GM11168 (cell line): ENCODE measurements around the gene SECISBP2L.

ENCODE experiments used
- in situ Hi-C: fragments of 300-500 bp; cut with MboI; formaldehyde crosslinking; loops from one replicate; pipeline ENCODE4 v1.12.0; 2022; ENCODE audit warnings: low sequenced_read_pairs; ENCODE audit not compliant: unreplicated experiment

The SECISBP2L gene

GRCh38 chr15:49059491-49059890 lies 13.2 kb upstream of the SECISBP2L start:
- in situ Hi-C loops: no loop called here

DNA sequence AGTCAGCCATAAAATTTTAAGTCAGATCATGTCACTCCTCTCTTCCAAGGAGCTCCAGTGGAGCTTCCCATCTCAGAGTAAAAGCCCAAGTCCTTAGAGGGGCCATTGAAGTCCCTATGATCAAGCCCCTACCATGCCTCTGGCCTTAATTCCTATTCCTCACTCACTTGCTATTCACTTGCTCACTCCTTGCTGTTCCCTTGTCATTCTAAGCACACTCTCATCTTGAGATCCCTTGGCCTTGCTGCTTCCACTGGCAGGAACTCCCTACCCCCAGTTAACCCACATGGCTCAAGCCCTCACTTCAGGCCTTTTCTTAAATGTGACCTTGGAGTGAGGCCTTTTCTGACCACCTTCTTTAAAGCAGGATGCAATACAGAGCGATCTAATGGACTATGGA lies 12.3 kb upstream of the SECISBP2L start:
- in situ Hi-C loops: no loop called here

GRCh38 chr15:49055630-49056029 lies 9.4 kb upstream of the SECISBP2L start:
- in situ Hi-C loops: no loop called here

- in situ Hi-C loops: no loop called here
Measured at GRCh38 chr15:49052662-49053061, 6.4 kb upstream of the SECISBP2L start.

DNA sequence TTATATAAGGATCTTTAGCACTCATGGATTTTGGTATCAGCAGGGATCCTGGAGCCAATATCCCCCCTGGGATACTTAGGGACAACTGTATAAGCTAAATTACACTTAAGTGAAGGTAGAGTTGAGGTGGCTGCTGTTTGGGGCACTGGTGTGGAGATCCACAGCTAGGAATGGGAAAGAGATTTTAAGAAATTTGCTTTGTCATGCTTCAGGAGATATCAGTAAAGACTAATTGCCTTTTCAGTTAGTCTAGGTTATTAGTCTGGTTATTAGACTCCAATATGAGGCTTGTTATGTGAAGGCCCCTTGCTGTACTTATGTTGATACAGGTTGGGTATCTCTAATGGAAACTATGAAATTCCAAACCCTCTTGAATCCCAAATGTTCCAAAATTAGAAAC lies 1.2 kb upstream of the SECISBP2L start:
- in situ Hi-C loops: no loop called here

DNA sequence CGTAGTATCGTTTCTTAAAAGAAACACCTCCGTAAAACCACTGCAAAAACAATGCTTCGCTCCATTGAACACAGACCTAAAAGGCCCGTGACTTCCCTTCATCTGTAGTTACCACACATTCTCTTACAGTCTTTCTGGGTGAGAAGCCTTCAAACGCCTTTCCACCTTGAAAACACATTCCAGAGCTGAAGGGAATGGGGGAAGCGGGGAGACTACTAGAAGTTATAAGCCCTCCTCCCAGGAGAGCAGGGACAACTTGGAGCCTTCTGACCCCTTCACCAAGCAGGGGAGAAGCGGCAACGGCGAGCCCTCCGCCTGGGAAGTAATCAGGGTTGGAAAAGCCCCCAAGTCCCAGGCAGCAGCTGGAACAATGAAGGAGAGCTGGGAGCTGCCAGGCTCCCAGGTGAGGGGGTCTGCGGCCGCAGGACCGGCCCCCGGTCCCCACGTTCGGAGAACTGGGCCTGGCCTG lies 461 bp downstream of the SECISBP2L start:
- in situ Hi-C loops: no loop called here

DNA sequence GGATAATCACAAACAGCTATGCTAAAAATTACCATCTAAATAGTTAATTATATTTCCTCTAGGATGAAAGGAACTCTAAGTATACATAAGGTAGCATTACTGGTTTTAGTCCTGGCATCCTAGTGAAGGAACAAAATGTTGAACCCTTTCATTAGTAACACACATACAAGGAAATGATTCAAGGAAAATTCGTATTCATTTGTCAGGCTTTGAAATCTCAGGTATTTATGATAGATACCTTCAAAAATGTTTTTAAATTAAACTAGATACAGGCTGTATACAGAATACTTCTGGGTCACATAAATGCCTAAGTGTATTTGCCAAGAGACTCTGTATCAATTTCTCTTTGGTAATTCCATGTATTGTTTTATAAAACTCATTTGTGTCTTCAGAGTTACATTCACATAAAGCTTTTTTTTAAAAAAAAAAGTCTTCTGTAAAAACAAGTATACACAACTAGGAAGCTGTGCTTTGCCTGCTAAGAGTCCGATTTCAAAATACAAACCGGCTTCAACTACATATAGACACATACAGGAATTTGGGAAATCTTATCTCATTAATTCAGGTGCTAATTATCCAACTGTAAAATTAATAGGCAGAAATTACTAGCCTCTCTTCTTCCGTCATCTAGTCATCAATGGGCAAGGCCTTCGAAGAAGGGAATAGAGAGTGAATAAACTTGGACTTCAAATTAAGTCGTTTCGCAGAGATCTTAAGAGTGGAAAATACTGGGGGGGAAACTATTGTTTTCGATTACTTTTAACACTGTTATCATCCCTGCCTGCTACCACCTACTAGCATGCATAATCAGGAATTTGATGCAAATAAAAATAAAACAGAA lies 1.3 kb downstream of the SECISBP2L start:
- in situ Hi-C loops: no loop called here

GRCh38 chr15:49044002-49044401 lies 2.2 kb downstream of the SECISBP2L start:
- in situ Hi-C loops: no loop called here

GRCh38 chr15:49042165-49042564 lies 4.1 kb downstream of the SECISBP2L start:
- in situ Hi-C loops: no loop called here

DNA sequence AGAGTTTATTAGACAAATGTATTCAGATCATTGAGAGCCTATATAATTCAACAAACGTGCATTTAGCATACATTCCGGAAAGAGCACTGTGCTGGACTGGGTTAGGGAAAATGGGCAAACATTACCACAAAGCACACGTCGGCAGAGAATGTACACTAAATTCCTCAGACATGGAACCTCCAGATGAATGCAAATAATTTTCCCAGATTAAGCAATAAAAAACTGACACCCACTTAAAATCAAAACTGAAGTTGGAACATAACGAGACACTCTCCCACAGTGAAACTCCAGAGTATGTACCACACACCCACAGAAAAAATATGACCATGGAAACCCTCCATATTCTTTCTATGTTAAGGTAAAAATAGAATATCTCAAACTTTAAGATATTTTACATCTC lies 4.8 kb downstream of the SECISBP2L start:
- in situ Hi-C loops: no loop called here

GRCh38 chr15:49040151-49040550 lies 6.1 kb downstream of the SECISBP2L start:
- in situ Hi-C loops: no loop called here

- in situ Hi-C loops: no loop called here
Measured at GRCh38 chr15:49038382-49038781, 7.9 kb downstream of the SECISBP2L start.

- in situ Hi-C loops: no loop called here
Measured at GRCh38 chr15:49037546-49037940, 8.7 kb downstream of the SECISBP2L start.

DNA sequence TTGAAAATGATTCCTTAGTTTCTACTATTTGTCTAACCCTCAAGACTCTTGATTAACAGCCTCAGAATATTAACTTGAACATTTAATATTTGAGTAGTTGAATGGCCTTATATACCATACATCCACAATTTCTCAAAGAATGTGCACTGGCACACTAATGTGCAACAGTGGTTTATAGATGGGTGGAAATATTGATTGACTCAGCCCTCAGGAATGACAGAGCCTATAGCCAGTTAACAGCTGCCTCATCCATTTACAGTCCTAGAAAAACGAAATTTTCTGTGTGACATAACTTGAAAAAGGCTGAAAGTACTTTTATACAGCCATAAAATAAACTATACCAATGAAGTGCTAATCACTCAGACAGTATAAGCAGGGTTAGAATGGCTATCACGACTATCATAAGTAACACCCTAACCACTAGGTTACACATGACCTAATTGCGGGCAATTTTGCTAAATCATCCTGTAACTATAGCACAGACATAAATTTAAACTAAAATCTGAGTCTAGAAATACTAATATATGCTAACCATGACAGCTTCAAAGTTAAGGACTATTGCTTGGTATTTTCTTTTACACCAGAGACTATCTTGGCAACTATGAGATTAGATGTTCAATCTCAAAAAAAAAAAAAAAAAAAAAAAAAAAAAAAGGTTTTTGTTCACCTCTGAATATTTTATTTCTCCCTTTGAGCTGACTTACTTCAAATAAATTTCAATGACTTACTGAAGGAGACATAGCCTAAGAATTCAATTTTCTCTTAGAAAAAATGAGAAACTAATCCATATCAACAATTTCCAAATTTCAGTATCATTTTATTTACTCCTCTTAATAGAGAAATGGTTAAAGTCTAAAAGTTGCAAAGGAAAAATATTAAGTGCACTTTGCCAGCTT lies 9.3 kb downstream of the SECISBP2L start:
- in situ Hi-C loops: no loop called here

DNA sequence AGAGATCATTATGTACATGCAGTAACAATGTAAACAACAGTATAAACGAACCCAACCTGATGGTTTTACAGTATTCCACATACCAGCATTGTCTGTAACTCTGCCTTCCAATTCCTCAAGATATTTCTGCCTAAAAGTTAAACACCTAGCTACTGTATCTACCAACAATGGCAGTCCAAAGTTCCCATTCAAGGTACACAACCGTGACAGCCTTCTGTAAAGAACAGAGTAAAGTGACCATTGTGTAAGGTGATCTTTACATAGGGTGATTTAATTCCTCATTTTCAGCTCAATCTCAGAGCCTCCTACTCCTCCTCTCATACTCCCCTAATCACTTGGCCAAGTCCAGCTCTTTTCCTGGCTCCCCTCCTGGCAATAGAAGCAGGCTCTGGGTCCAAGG lies 10.4 kb downstream of the SECISBP2L start:
- in situ Hi-C loops: no loop called here

DNA sequence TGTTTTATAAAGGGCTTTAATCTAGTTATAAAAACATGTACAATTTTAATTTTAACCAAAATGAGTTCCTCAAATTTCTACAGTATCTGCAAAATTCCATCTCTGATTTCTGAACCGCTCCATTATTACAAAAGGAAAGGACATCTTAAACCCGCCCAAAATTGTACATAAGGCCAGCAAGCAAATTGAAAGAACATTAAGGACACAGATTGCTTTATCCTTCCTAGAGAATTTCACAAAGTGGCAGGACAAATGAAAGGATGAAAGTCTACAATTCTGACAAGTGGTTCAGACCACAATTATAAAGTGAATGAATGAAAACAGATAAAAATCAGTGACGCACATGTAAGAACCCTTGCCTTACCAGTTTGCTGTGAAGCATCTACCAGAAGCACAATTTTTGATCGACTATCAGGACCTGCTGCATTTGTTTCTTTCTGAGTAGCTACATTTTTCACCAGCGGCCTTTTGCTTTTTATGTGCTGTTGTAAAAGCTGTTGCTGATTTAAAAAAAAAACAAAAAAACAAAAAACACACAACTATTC lies 13.6 kb downstream of the SECISBP2L start:
- in situ Hi-C loops: no loop called here

GRCh38 chr15:49031804-49032203 lies 14.4 kb downstream of the SECISBP2L start:
- in situ Hi-C loops: no loop called here

GRCh38 chr15:49026700-49027099 lies 19.5 kb downstream of the SECISBP2L start:
- in situ Hi-C loops: no loop called here

GRCh38 chr15:49024840-49025239 lies 21.4 kb downstream of the SECISBP2L start:
- in situ Hi-C loops: no loop called here

DNA sequence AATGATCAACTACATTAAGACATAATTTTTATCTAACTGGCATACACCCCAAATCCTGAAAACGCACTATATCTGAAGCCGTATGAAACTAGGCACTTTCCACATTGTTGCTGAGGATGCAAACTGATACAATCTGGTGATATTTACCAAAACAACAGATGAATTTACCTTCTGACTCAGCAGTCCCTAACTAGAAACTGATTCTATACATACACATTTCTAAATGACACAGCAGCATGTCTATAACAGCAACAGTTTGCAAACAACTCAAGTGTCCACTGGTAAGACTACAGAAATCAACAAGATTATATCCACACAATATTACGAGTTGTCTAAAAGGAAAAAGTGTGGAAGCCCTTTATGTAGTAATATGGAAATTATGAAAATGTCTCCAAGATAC lies 22.9 kb downstream of the SECISBP2L start:
- in situ Hi-C loops: no loop called here

DNA sequence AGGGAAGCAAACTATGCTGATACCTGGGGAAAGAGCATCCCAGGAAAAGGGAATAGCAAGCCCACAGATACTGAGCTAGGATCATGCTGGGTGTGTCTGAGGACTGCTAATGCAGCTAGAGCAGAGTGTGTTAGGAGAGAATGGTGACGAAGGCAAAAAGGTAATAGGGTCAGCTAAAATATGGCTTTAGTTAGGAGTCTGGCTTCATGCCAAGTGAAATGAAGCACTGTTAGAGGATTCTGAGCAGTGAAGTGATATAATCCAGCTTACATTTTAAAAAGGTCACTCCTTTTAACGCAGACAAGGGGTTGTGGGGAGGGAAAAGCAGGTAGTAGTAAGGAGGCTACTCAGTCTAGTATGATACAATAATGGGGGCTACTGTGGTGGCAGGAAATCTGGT lies 30.4 kb downstream of the SECISBP2L start:
- in situ Hi-C loops: no loop called here
